GM21723 (cell line): ENCODE measurements around the gene SPATA32.
A peak's percentile ranks its signal among the peaks of the same experiment; 100 is the strongest.

ENCODE experiments used
- ATAC-seq: cut with Tn5 transposase; IDR thresholded peaks from one replicate; pipeline ENCODE4 v1.9.1; 2021; ENCODE audit warnings: mild to moderate bottlenecking, moderate library complexity; ENCODE audit not compliant: unreplicated experiment

SPATA32 gene

DNA sequence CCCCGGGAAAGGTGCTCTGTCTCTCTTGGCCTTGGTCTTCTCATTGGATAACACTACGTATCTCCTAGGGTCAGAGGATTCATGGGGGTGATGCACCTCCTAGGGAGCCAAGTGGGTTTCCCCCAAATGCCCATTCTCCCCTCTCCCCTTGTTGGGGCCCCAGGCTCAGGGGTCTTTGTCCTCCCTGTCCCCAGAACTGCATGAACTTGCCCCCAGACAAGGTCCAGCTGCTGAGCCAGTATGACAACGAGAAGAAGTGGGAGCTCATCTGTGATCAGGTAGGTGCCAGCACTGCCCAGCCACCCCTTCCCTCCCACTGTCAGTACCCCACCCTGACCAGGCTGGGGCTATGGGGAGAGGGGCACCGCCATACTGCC is 31.5 kb downstream of the SPATA32 start:
- no peak for ATAC-seq

DNA sequence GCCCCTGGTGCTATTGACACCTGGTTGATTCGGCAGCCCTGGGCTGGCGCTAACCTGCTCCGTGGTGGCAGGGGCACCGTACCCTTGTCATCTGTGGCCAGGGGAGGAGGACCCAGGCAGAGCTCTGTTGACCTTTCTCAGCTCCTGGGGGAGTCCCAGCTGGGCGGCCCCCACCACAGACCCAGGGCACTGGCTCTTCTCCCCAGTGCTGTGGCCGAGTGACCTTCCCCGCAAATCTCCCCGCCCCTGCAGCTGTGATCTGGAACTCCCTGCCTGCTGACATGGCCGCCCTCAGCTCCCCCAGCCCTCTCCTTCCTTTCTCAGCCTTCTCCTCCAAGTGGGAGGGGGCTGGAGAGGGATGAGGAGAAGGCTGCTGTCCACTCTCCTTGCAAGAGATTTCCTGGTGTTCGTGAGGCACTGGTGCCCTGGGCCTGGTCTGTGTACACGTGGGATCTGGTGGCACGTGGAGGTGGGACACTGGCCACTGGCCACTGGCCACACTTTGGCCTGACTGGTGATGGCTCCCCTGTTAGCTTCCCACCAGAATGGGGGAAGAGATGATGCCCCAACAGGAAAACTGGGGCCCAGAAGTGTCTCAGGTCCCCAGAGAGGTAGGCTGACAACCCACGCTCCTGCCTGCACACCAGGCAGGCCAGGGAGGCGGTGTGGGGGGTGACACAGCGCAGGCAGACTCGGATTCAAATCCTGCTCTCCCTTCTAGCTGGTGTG is 32.0 kb downstream of the SPATA32 start:
- ATAC-seq, result no peak

DNA sequence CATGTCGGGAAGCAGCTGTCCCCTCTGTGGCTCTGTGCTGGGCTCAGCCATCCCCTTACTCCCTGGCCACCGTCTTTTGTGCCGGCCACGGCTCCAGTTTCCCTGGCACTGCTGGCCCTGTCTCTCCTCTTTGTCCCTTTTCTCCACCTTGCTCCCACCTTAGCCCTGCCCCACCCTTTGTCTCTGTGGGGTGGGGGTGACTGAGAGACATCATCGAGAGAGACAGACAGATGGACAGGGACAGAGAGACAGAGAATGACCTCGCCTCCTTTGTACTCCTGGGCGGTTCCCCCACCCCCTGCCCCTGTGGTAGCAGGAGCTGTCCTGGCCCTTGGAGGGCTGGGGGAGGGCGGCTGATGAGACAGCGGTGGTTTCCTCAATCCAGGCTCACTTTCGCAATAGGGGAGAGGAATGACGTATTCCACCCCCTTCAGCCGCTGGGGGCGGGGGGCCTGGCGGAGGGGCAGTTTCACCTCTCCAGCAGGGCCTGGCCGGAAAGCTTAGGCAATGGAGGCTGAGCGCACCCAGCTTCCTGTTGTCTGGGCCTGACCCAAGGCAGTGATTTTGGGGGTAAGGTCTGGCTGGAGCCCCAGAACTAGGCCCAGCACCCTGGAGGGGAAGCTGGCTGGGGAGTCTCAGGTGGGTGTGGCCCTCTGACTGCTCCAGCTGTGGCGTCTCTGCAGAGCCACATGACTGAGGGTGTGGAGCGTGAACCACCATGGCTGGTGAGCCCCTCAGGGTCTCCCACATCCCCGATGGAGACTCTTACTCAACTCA is 32.9 kb downstream of the SPATA32 start:
- peak; percentile 31 for ATAC-seq

DNA sequence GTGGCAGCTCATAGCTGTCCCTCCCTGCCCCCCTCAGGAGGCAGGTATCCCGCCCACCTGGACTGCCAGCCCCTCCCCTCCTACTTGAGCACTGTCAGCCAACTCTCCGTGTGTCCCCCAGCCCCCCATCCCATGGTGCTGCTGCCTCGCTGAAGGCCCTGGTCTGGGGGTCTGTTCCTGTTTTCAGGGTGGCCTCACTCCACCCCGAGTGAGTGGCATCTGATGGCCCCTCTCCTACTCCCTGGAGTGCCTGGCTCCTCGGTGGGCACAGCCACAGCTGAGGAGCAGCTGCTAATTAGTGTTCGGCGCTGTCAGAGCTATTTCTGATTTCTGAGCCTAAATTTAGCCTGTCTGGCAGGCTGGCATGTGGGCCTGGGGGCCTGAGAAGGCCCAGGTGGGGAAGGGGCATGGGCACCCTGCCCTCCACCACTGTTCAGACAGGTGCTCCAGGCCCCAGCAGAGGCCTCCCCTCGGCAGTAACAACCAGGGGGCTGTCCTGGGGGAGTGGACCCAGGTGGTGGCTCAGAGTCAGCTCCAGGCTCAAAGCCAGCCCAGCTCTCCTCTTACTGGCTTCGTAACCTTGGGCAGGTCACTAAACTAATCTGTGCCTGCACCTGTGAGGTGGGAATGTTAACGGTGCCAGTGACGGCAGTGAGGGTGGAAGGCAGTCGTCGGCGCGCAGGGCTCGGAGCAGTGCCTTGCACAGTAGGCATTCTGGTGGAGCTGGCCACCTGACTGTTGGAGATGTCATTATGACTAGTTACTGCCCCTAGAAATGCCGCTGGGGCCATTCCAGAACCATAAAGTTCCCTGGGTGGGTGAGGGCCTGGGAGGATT is 33.8 kb downstream of the SPATA32 start:
- ATAC-seq, result no peak

DNA sequence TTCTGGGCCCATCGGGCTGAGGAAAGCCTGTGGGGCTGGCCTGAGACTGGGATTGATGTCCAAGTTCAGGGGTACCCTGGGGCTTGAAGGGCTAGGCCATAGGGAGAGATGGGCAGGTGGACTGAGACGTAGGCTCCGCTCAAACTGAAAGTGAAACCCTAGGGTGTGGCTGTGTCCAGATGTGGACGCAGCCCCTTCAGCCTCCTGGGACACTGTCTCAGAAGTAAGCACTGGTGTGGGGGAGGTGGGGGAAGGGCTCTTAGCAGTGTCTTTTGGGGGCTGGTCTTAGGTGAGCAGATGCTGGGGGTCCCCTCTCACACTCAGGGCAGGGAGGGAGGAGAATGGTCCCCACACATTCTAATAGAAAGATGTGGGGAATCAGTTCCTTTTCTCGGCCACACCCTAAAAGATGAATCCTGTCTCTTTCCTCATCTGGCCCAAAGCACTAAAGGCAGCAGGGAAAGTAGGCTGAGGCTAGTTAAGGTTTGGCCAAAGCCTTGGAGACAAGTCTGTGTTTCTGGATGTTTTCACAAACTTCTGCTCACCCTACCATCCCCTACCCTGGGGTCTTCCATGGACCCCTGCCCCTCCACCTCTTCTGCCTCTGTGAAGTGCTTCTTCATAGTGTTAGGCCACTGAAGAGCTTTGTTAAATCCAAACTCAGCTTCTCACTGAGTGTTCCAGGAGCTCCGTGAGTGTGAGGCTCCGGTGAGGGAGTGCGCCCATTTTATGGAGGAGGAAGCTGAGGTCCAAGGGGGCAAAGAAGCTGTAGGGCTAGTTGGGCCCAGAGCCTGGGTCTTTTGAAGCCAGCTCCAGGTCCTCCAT is 34.6 kb downstream of the SPATA32 start:
- ATAC-seq, result no peak

DNA sequence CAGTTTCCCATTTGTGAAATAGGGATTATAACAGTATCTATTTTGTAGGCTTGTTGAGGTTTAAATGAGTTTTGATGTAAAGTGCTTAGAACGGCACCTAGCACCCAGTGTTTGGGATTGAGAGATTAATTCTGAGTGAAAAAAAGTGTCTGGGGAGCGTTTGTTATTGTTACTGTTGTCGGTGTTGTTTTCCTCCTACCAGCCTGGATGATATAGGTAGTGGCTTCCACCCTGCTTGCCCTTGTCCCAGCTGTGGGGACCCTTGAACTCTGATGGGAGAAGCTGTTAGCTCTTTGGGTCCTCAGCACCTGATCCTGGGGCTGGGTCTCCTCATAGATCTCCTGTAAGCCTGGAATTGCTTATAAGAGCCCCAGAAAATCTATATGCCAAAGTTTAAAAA is 35.3 kb downstream of the SPATA32 start:
- no peak for ATAC-seq

DNA sequence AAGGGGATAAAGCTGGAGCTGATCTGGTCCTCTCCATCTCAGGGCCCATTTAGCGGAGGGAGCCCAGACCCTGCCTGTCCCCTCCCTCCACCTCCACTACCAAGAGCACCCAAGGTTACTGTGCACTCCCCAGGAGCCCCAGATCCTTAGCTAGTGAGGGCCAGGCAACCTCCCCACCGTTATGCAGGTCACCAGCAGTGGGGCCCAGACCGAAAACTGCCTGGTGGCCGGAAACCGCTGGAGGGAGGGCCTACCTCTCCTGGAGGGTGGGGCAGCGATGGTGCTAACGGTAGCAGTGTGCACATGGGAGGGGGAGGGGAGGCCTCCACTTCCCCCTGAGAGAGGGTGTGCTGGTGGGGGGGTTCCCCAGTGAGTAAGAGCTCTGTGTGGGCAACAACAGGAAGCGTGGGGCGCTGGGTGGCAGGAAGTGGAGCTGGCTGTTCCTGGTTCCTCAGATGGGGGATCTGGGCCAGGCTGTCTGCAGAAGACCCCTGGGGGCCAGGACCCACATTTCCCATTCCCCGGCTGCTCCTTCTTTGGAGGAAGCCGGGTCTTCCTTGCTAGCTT is 35.8 kb downstream of the SPATA32 start:
- peak; percentile 43 for ATAC-seq

DNA sequence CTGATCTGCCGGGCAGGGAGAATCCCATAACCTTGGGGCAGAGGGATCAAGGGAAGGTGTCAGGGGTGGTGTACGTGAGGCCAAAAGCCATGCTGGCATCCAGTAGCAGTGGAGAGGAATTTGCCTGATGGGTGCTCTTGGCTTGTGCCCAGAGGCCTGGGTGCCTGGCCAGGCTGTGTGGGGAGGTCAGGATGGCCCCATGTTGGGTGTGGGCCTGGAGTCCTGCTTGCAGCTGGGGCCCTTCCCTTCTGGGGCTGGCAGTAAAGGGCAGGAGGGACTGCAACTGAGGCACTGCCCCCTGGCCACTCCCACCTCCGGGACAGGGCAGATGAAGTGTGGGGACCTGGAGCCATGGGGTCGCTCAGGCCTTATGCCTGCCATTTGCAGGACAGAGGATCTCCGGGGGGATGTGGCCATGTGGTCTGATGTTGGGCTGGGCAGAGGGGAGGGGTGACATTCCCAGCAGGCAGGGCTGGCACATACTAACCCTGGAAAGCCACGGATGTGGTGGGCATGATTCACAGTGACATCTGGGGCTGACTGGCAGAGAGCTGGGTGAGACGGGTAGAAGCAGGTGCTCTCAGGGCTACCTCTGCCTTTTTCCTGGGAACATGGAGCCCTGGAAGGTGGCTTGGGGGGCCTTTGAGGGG is 36.7 kb downstream of the SPATA32 start:
- ATAC-seq, result no peak

DNA sequence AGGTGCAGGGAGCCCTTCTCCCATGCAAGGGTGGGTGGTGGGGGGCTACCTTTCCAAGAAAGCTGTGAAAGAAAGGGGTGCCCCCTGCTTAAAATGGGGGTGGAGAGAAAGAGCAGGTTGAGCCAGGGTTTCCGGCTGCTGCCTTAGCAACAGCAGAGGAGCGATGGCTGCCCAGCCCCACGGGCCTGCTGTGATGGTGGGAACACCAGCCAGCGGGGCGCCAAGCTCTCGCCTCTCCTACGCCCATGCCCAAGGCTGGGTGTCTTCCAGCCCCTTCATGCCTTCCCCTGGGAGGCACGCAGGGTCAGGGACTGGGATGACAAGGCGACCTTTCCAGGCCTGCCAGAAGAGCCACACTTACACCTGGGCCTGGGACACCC is 37.2 kb downstream of the SPATA32 start:
- ATAC-seq, result no peak

DNA sequence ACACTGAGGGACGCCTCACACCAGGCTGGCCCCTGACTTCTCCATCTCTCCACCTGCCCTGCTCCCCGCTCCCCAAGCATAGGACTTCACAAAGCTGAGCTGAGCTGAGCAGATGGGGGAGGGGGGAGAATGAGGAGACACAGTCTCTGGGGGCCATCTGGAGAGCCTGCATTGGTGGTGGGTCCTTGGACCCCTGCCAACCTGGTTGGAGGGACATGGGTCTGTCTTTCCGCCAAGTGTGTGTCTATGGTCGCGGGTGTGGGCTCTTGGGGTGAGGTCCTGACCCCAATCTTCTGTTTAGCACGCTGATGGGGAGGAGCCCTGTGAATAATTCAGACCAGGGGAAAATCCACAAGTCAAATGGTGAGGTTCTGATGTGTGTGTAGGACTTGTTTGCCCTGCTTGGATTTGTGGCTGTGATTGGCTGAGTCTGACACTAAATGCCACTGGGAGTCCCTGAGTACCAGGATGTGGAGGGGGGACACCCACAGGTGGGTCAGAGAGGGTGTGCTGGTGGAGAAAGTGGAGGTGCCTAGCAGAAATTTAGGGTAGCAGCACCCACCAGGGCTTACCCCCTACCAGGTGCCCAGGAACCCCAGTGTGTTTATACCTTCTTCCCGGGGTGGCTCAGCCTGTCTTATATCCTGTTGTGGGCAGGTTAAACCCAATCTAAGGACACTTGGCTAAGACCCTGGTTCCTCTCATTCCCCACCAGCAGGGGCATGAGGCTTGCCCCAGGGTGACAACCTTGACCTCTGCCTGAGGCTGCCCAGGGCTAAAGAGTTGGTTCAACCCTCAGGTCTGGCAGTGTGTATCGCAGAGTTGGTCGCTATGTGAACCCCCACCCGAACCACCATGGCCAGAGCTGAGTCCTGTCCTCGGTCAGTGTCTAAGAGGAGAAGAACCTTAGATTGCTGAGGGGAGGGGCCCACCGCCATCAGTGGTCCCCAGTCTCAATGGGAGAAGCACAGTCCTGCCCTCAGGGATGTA is 38.1 kb downstream of the SPATA32 start:
- ATAC-seq, result no peak

DNA sequence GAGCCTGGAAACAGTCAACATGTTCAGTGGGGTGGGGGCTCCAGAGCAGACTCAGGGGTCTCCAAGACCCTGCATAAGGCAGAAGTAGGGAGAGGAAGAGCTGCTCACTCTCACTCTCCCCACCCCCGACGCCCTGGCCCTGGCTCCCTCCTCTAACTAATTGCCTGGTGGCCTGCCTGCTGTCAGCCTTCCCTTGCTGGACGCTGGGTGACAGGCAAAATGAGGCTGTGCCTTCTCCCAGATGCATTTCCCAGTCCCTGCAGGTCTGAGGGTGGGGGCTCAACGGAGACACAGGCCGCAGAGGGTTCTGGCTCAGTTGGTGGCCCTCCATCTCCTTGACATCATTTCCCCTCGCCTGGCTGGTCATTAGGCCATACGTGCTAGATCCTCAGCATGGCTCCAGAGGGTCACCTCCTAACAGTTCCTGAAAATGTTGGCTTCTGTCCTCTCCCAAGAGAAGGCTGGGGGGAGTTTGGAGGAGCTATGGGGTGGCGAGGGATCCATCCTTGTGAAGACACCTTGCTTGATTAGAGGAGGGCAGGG is 38.8 kb downstream of the SPATA32 start:
- ATAC-seq, result no peak

DNA sequence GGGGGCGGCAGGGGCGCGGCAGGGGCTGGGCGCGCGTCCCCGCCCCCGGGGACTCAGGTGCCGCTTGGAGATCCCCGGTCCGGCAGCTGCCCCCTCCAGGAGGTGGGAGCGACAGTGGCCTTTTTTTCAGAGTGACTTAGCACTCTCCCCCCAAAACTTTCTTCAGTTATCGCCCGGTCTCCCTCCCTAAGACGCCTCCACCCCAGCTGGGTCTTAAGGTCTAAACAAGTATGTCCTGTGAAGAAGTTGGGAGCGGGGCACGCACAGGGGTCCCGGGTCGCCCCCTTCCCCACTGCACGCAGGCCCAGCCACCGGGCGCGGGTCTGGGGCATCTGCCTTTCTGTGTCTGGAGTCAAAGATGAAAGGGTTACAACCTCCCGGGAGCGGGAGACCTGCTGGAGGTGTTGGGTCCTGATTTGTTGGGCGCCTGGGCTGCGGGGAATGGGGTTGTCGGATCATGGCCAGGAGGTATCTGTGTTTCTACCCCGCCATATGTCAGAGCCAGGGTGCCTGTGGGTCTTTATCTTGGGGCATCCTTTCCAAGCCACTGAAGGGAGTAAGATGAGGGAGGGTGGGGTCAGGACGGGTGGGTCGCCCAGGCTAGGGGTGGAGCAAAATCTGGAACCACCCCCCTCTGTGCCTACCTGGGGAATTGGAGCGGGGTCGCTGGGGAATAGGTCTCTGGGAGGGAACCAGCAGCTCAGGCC is 39.5 kb downstream of the SPATA32 start:
- no peak for ATAC-seq

DNA sequence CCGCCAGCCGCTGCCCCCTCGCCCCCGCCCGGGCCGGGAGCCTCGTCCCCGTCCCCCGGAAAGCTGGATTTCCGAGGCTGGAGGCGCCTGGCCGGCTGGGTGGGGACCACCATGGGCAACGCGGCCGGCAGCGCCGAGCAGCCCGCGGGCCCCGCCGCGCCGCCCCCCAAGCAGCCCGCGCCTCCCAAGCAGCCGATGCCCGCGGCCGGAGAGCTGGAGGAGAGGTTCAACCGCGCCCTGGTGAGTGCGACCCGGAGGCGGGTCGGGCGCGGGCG is 39.9 kb downstream of the SPATA32 start:
- ATAC-seq, result no peak

DNA sequence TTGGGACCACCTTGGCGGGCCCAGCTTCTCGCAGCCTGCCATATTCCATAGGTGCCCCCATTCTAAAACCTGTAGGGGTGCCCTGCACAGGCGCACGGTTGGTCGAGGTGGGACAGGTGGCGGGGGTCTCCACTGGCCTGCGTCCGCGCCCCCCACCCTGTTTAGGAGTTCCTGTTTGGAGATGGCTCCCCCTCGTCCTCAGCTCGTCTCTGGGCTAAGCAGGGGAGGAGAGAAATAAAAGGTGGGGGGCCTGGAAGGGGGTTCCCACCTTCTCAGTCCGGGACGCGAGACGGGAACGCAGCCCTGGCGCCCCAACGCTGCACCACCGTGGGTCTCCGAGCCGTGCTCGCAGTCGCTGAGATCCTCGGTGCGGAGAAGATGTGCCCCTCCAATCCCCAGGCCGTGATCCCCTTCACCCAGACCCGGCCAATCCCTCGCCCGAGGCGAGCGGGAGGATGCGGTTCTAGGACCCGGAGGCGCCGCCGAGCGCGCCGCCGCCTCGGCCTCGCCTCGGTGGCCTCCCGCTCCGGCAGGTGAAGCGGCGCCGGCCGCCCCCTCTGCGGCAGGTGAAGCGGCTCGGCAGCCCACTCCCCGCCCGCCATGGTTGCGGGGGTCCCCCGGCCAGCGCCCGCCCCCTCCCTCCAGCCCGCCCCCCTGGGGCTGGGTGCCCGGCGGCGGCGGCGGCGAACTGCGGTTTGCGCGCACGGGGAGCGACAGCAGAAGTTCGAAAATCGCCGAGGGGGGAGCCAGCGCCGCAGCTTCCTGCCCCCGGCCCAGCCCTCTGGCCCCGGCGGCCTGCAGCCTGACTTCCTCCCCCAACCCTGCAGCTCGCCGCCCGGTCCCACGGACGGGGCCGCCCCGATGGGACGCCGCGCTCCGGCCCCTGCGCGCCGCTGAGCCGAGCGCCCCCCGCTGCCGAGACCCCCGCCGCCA is 40.5 kb downstream of the SPATA32 start, which contains the start of gene FMNL1:
TSS of gene FMNL1 (plus strand) at position 805 of the 933 bp plus-strand sequence. CDS start 240 bp downstream, outside the sequence.
- no peak for ATAC-seq

DNA sequence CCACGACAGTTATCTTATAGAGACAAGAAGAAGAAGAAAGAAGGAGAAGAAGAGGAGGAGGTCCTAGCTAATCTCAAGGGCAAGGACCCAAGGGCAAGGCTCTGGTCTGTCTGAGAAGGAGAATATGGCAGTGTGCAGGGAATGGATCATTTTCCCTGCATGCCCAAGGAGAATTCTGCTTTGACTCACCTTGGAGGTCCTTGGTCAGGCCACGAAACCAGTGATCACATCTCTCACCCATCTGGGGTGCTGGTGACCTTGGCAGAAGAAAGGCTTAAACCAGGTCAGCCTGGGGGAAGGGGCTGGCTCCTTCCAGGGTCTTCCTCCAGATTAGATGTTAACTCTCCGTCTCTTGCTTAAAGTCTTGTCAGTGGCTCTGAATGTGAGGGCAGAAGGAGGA is 41.8 kb downstream of the SPATA32 start:
- ATAC-seq, result no peak

DNA sequence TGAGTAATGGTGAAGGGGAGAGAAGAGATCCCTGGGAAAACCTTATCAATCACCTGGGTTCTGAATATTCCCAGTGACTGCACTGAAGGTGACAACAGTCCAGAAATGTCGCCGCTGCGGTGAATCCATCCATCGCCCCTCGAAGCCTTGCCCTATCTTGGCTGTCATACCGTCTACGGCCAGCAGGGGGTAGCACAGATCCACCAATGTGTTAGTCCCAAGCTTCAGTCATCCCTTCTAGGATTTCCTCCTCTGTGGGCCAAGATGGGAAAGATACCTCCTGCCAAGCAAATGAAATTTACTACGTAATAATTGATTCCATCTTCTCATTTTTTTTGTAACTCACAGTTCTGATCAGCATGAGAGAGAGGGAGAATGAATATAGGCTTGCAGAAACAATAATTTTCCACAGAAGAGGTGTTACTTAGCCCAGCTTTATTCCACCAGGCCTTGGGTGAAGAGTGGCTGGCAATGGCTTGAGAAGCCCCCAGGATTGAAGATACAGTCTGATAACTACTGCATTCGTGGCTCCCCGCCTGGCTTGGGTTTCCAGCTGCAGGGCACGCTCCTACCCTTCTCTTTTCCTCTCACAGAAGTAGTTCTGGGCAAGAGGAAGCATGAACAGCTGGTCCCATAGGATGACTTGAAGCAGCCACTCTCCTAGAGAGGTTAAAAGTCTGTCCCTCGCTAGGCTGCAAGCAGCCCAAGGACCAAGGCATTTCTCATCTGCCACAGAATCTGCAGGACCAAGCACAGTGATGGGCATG is 42.8 kb downstream of the SPATA32 start:
- ATAC-seq, result no peak
